Measurements from ENCODE around the gene CHAT.

The CHAT gene

DNA sequence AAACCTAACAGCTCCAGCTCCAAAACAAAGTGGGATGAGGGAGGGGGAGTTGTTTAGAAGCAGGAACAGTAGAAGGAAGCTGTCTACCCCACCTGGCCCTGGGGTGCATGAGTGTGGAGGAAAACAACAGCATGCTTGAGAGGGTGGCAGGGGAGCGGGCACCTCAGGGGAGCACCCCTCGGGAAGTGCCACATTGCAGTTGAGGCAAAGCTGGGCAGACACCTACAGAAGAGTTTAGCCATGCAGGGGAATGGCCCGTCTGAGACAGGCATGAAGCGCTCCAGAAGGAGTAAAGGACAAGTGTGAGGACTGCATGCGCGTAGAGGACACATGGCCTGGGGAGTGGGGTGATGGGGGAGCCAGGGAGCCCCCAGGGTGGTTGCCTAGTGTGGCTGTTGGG, 18.1 kb downstream of the CHAT start:
- no peak for DNase-seq (ENCODE audit: low read depth)

DNA sequence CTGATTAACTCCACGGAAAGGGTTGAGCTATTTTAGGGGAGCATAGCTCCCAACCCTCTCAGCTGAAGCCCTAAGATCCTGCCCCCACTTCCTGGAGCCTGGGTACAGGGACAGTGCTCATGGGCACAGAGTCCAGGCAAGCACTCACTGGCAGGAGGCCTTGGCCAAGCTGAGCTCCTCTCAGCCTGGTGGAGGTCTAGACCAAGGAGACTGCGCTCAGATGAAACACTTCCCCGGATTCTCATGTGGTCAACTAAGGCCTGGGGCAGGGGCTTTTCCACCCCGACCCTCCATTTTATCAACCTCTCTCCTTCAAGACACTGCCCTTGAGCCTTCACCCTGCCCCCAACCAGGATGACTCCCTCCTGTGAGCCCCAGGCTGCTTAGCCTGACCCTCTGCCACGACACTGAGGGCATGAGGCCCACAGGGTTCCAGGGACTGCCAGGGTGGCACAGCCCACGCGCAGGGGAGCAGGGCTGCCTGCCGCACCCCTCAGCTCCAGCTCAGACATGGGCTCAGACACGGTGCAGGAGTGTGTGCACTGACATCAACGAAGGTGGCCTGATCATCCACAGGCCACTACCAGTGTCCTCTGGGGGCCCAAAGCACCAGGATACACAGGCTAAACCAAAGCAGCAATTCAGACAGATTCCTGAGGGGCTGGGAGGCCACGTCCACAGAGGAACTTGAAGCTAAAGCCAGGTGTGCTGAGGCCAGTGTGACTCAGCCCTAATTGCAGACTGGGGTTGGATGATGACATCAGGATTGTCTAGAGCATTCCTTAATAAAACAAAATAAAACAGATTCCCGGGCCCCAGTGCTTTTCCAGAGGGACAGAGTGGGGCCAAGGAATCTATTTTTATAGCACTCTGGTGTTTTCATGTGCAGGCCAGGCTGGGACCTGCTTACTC, 18.8 kb downstream of the CHAT start:
- DNase-seq (ENCODE audit: low read depth) = no peak

DNA sequence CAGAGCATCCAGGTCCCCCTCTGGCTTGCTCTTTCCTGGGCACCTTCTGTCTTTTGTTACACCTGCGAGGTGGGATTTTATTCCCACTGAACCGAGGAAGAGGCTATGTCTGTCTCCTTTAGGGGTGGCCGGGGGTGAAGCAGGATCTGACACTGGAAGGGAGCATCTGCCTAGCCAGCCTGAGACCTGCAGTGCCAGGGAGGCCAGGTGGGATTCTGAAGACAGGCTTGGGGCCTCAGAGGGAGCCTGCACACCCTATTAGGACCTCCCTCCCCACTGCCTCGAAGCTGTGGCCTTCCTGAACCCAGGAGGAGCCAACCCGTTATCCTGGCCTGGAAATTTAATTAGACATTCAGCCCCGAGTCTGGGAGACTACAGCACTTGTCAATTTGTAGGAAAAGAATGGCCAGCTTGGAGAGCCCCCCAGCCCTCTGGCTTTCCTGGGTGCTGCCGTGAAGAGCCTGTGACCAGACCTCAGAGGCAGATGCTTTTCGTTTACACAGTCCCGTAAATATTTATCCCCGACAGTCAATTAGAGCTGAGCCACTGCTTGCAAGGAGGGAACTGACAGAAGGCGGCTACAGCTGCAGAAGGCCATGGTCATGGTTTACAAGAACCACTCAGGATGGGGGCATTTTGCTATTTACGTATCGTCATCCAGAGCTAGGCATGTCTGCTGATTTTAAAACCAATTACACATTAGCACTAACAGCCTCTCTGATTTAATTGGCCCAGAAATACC, 19.7 kb downstream of the CHAT start:
- no peak for DNase-seq (ENCODE audit: low read depth)

DNA sequence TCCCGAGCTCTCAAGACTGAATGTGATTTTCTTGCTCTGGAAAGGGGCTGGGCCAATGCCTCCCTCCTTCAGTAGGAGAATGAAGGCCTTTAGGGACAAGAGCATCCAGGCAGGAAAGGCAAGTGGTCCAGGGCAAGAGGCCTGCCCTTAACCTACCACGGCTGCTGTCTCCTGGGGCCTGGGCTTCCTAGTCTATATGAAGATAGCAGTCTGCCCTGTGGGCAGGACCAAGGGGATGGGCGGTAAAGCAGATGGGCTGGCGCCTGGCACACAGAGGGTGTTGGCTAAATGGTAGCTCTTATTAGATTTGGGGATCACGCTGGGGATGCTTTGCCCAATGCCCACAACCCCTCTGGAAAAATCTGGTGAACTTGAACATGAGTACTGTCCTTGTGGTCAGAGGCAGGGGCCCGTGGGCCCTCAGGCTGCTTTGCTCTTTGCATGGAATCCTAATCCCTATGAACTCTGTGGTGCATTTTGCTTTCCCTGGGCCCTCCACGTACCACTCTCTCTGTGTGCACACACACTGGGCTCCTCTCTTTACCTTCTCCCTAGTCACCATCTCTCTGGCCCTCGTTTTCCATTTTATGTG, 20.3 kb downstream of the CHAT start:
- no peak for DNase-seq (ENCODE audit: low read depth)

DNA sequence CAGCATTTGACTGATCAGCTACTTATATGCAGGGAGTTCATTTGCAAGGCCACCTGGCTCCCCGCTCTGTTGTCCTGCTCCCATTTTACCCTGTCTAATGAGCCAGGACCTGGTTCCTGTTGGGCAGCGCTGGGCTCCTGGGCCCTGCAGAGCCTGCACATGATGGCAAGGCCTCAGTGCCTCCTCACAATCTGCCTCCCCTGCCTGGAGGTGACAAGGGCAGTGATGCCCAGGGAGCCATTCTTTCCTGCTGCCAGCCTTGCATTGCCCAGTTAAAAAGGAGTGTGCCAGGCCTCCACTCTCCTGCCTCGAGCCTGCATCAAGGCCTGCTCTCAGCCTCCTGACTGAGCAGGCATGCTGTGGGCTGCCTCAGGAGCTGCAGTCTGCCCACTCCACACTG, 28.5 kb downstream of the CHAT start:
- DNase-seq (ENCODE audit: low read depth) = no peak

DNA sequence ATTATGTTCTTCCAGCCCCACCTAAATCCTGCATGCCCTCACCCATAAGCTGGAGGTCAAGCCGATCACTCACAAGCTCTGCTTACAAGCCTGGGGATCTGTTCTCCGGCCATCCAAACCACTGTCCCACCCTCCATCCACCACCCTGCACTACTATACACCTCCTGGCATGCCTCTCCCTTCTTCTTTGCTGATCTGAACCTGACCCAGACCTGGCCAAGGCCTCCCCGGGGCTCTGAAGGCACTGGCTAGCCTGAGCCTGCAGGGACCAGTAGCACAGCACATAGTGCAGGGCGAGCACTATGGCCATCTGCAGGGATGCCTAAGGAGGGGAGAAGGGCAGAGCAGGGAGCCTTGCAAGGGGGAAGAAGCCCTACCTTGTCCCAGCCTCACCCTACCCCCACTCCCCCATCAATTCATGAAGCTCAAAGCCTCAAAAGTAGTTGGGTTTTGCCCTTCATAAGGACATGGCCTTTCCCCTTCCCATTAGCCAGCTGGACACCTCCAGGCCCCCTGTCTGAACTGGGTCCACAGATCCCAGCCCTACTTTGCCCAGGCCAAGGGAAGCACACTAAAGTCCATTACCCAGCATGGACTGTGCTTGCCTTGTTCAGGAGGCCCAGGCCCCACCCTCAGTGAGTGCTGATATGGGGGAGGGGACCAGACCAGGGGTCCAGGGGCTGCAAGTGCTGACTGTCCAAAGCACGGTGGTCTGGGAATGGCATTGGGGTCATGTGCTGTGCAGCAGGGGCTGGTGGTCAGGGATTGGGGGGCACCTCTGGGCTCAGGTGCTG, 29.6 kb downstream of the CHAT start:
- DNase-seq (ENCODE audit: low read depth) = no peak

DNA sequence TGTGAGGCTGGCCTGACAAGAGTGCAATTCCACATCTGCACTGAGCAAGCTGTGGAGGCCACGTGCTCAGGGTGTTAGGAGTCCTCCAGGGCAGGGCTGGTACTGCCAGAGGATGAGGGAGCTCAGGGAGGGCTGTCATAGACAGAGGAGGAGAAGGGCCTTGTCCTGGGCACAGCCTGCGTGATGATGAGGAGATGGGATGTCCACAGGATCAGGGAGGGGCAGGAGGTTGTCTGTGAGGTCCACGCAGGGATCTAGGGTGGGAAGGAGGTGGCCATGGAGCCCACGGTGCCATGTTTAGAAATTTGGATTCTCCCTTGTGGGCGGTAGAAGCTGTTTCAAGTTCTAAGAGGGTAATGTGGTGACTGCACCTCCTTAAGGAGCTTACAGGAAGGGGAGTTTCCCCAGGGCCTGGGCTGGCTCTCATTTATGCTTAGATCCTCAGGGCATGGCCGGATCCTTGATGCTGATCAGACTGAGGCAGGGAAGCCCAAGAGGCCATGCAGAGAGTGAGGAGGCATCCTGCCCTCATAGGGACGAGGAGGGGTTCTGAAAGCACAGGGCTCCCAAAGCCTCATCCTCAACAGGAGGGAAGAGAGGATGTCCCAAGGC, 30.3 kb downstream of the CHAT start:
- DNase-seq (ENCODE audit: low read depth) = no peak

DNA sequence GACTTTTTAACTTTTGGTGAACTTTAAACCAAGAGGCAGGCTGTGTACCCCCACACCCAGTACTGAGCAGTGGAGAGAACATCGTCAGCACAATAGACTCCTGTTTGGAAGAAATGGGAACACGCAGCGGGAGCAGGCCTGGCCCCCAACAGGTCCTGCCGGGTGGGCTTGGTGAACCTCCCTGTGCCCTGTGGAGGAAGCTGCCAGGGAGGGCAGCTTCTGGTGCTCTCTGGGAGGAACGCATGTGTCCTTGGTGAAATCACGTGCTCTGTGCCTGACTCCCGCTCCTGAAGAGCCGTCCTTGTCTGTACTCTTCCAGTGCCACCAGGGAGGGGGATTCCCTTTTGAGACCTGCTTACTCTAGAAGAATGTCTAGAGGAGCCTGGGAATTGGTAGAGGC, 31.6 kb downstream of the CHAT start:
- DNase-seq (ENCODE audit: low read depth) = no peak

DNA sequence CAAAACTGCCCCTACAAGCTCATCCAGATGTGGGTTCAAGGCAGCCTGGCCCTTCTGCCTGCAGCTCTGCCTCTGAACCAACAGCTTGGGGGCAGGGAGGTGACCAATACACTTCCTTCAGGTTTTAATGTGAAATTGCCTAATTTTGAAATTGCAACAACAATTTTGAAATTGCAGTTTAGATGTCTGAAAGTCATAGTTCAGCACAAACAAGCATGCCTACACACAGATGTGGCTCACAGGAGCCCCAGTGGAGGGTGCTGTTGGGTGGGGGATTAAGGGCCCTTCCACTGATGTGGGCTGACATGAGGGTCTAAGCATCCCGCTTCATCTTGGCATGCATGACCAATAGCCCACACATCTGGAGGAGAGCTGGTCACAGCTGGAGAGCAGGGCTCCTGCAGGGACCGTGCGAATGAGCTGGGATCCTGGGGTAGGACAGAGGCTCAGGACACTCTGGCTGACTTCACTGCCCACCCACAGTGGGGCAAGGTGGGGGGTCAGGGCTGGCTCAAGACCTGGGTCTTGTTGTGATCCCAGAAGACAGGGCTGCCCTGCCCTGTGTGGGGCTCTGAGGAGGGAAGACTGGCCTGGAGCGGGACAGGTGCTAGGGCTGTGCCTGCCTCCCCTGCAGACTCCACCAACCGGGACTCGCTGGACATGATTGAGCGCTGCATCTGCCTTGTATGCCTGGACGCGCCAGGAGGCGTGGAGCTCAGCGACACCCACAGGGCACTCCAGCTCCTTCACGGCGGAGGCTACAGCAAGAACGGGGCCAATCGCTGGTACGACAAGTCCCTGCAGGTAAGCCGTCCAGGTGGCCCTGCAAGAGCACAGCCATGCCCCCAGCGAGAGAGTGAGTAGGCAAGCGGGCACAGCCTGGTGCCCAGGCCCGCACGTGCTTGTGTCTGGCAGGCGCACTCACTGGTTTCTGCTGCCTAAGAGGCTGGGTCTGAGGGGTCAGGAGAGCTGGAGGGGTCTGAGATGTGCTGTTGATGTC, 32.3 kb downstream of the CHAT start:
- DNase-seq (ENCODE audit: low read depth) = no peak

DNA sequence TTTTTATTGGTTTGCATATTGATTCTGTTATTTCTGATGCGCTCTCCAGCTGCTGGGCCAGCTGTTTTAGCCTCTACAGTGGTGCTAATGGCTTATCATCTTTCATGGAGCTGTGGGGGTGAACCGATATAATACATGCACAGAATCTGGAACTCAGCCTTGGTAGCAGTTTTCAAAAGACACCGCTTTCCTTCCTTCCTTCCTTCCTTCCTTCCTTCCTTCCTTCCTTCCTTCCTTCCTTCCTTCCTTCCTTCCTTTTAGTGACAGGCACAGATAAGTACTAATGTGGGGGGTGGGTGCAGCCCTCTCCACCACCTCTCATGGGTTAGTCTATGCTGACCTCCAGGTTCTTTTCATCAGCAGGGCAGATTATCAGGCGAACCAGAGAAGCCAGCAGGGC, 33.7 kb downstream of the CHAT start:
- no peak for DNase-seq (ENCODE audit: low read depth)

DNA sequence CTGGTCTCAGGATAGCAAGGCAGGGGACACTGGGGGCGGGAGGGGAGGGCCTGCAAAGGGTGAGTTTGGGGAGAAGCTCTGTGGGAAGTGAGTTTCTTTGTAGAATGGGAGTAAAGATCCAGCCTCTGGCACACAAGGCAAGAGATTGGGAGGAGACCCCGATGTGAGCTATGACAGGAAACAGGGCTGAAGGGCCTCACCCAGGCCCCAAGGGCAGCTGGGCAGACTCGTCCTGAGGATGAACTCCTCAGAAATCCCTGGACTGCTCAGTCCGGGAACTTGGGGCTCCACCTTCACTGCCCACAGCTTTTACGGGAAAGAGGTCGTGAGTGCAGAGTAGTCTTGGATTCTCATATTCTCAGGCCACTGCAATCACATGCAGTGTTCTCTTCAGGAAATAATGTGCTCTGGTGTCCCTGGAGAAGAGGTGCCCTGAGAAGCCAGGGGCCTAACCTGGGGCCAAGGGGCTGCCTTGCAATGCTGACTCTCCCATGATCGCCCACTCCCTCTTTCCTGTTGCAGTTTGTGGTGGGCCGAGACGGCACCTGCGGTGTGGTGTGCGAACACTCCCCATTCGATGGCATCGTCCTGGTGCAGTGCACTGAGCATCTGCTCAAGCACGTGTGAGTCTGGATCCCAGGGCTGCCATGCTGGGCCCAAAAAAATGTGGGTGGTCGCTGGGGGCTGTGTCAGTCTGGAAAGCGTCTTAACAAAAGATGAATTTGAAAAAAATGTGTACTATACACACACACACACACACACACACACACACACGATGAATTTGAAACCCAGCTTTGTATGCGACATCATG, 34.4 kb downstream of the CHAT start:
- DNase-seq (ENCODE audit: low read depth) = no peak

DNA sequence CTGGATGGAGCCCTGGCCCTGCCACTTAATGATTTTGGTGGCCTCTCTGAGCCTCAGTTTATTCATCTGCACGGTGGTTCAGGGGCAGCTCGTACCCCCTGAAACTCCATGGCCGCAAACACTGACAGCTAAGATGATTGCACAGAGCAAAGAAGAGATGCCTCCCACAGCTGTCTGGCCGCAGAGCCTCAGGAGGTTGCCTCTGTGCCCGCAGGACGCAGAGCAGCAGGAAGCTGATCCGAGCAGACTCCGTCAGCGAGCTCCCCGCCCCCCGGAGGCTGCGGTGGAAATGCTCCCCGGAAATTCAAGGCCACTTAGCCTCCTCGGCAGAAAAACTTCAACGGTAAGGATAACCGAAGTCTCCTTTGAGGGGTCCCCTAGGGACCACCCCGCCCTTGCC, 35.5 kb downstream of the CHAT start:
- no peak for DNase-seq (ENCODE audit: low read depth)

DNA sequence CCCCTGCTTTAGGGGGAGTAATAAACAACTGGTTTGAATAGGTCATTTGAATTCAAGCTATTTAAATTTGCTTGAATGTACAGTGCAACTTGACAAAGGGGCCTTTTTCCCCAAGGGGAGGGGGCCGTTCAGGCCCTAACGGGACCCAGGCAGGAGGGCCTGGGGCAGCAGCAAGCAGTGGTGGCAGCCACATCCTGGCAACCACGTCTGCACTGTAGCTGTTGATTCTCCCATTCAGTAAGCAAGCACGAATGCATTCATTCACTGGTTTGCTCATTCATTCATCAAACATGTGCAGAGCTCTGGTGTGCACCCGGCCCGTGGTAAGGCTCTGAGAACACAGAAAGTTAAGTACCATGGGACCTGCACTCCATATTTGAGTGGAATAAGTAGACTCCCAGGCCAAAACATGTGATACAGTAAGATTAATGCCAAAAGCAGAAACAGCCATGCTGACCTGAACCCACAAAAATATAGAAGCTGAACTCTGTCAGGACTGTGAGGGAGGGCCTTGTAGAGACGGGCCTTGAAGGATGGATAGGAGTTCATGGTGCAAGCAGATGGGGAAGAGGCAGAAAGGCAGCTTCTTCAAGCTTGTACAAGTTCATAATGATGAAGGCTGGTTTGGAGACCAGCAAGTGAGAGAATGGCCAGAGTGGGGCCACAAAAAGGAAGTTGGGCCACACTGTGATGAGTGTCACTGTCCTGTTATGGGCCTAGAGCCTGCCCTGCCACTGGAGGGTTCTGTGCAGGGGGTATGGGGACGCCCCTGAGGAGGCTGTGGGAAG, 36.3 kb downstream of the CHAT start:
- DNase-seq (ENCODE audit: low read depth) = no peak

DNA sequence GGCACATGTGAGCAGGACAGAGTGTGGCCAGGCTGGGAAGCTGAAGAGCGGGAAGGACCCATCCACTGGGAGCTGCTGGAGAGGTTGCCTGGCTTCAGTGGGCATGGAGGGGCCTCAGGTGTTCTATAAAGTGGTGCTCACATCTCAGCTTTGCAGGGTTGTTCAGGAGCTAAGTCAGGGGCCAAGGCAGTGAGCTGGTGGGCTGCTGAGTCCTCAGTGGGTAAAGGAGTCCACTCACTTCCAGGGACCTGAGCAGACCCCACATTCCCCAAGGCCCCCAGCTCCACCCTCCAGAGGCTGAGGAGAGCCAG, 36.8 kb downstream of the CHAT start:
- no peak for DNase-seq (ENCODE audit: low read depth)

DNA sequence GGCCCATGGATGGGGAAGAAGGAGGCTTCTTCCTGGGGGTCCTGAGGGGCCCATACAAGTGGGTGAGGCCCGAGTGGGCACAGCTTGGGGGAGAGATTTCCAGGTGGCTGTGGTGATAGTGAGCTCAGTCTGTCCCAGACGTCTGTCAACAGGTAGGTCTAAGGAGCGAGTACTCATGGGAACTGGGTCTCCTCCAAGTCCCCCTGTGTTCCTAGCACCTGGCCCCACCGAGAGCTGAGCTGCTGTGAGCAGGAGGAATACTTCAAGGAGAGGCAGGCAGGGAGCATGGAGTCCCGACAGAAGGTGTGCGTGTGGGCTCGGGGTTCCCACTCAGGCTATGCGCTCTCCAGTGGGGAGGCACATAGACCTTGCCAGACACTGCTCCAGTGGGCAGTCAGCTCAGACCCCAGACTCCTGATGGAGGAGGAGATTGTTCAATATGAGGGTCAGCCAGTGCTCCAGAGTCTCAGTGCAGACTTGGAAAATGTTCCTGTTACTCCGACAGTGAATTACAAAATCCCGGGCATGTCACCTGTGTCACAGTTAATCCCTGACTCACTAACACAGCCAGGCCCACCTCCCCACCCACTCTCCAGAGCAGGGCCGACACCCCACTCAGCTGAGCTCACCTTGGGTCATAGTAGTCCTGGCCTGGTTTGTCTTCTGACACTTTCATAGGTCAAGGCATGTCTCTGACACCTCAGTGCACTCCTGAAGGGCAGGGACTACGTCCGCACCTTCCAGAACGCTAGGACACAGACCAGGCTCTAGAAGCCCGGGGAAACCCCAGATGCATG, 37.4 kb downstream of the CHAT start:
- DNase-seq (ENCODE audit: low read depth) = no peak

DNA sequence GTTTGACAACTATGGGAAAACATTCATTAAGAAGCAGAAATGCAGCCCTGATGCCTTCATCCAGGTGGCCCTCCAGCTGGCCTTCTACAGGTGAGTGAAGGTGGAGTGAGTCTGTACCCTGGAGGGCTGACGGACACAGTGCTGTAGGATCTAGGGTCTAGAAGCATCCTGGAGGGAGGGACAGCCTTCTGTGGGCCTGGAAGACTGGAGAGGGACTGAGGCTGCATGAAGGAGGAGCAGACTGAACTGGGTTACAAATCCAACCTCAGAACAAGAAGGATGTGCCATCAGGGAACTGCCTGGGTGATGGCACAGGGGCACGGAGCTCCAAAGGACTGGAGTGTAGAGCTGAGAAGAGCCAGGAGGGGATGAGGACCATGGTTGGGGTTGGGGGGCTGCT, 38.1 kb downstream of the CHAT start:
- no peak for DNase-seq (ENCODE audit: low read depth)

DNA sequence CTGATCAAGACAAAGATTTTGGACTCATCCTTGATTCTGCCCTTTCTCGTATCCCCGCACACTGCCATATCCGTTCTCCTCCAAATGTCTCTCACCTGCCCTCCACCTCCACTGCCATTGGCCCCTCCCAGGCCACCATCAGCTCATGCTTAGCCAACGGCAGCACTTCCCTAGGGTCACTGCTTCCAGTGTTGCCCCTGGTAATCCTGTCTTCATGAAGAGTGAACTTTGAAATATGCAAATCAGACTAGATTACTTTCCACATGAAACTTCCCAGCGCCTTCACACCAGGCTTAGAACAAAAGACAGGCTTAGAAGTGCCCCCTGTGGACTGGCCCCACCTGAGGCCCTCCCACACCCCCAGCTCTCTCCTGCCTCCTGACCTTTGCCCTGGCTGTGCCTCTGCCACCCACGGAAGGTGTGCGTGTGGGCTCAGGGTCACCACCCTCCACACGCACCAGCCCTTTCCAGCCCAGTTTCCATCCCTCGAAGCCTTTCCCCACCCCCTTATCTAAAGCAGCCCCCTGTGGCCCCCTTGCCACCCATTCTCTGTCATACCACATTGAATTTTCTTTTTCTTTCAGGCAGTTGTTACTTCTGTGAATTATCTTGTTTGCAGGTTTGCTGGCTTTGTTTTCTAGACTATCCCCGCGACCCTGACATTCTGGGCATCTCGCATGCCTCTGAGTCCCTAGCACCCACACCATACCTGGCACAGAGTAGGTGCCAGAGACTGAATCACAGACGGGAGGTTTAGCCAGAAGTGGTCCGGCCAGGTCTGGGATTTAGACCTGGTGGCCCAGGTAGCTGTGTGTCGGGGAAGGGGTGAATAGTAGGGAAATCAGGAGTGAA, 38.8 kb downstream of the CHAT start:
- no peak for DNase-seq (ENCODE audit: low read depth)

All from activated T-helper 9 cell treated with anti-CD3 and anti-CD28 coated beads, Interleukin-2, amount 50 U/mL, for 16 hours (primary cell).